ENCODE data around the gene DGKG. TPM values are rescaled to one million over a fixed set of nuclear protein-coding genes. Genes with fewer than 3 reads are reported as not detected.

Gene DGKG
- total RNA-seq, 2 donors from 2014 or later: 0.42 to 1.0 TPM

DNA sequence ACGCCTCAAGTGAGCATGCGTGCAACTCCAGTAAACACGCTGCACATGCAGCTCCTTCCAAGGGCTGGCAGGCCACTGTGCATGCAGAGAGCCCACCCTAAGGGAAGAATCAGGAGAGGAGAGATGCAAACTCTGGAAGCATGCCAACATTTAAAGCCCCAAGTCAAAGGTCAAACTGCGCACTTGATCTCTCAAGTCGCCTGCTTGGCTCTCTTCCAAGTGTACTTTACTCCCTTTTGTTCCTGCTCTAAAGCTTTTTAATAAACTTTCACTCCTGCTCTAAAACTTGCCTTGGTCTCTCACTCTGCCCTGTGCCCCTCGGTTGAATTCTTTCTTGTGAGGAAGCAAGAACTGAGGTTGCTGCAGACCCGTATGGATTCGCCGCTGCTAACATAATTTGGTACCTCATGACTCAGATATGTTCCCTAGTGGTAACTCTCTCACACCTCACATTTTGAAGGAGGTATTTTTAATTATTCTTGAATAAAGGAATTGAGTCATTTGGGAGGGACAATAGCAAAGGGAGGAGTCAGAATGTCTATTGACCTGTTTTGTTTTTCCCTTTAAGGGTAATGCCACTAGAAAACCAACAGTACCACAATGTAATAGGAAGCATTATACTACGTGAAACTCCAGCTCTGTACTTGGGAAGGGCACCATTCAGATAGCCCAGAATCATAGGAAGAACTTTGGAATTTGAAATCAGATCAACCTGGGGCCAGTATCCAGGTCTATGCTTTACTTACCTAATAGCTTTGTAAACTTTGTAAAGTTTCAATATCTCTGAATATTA is 19.6 kb upstream of the DGKG start:
- no peak for ATAC-seq (replicated peaks in 1 of 2)
- Mint-ChIP-seq H3K4me1 (ENCODE audit: low read depth) (peaks cover 44% of the 10 kb centered on the region), H3K4me3 (no peak overlapping the region), H3K27ac (no peak overlapping the region), H3K27me3 (ENCODE audit: low read depth) (peaks cover 42% of the 10 kb centered on the region), H3K36me3 (ENCODE audit: insufficient read depth in 2 of 2) (peaks cover 4% of the 10 kb centered on the region in 2 donors), H3K9me3 (peaks cover 4 to 5% of the 10 kb centered on the region in 2 donors)
- no peak for DNase-seq

GRCh38 chr3:186380622-186381380 is 18.8 kb upstream of the DGKG start:
- DNase-seq (peak in 1 of 2 donors; percentile 35), ATAC-seq (replicated peaks in 1 of 2) (peak; percentile 90 to 93)
- no peak overlapping the region for H3K27ac Mint-ChIP-seq
- H3K4me3 Mint-ChIP-seq: peak overlapping the region in 1 of 2 donors; percentile 31
- peaks cover 4 to 5% of the 10 kb centered on the region in 2 donors for H3K9me3 Mint-ChIP-seq
- peaks cover 36% of the 10 kb centered on the region for H3K4me1 Mint-ChIP-seq (ENCODE audit: low read depth)
- H3K36me3 Mint-ChIP-seq (ENCODE audit: insufficient read depth in 2 of 2): peaks cover 4% of the 10 kb centered on the region in 2 donors
- peaks cover 50% of the 10 kb centered on the region for H3K27me3 Mint-ChIP-seq (ENCODE audit: low read depth)

- peaks cover 14% of the 10 kb centered on the region for H3K4me1 Mint-ChIP-seq (ENCODE audit: low read depth)
- H3K27me3 Mint-ChIP-seq (ENCODE audit: low read depth): peaks cover 52% of the 10 kb centered on the region
- DNase-seq (no peak), ATAC-seq (replicated peaks in 1 of 2) (no peak)
- H3K9me3 Mint-ChIP-seq: peaks cover 0 to 3% of the 10 kb centered on the region in 2 donors
- H3K36me3 Mint-ChIP-seq (ENCODE audit: insufficient read depth in 2 of 2): peaks cover 2 to 4% of the 10 kb centered on the region in 2 donors
- H3K4me3 Mint-ChIP-seq: no peak overlapping the region
- H3K27ac Mint-ChIP-seq: no peak overlapping the region
Observed at GRCh38 chr3:186375443-186375842, 13.4 kb upstream of the DGKG start.

DNA sequence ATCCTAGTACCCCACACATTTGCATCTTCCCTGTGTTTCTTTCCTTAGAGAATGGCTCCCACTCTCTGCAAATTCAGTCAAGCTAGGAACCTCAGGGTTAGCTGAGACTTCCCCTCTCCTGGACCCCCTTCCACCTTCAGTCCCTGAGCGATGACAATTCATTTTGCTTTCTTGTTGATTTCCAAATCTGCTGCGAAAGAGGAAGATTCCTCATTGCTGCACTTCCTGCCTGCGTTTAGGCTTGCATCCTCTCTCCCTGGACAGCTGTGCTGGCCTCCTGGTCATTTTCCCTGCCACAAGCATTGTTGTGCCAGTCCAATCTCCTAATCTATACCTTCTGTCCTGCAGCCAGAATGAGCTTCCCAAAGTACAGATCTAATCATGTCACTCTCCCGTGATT is 12.3 kb upstream of the DGKG start:
- H3K27me3 Mint-ChIP-seq (ENCODE audit: low read depth): peaks cover 52% of the 10 kb centered on the region
- H3K36me3 Mint-ChIP-seq (ENCODE audit: insufficient read depth in 2 of 2): peaks cover 2 to 4% of the 10 kb centered on the region in 2 donors
- ATAC-seq (replicated peaks in 1 of 2) (no peak), DNase-seq (no peak)
- H3K27ac Mint-ChIP-seq: no peak overlapping the region
- H3K4me3 Mint-ChIP-seq: no peak overlapping the region
- H3K4me1 Mint-ChIP-seq (ENCODE audit: low read depth): peaks cover 12% of the 10 kb centered on the region
- H3K9me3 Mint-ChIP-seq: peaks cover 0 to 3% of the 10 kb centered on the region in 2 donors

DNA sequence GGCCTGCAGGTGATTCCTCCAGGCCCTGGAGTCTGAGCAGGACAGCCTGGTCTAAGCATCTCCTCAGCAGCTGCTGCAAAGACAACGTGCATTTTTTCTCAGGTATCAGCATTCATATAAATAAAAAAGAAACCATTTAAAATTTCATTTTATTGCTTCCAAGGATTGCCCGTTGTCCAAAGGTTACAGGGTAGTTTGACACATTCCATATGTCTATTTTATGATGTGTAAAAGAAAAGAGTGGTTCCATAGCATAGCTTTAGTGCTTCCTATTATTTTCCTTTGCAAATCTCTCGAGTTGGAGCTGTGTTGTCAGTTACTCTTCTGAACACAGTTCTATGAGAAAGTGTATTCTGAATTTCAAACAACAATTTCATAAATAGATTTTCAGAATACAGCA is 7.2 kb upstream of the DGKG start:
- ATAC-seq (replicated peaks in 1 of 2) (no peak), DNase-seq (no peak)
- H3K36me3 Mint-ChIP-seq (ENCODE audit: insufficient read depth in 2 of 2): no peaks in the 10 kb centered on the region
- H3K4me1 Mint-ChIP-seq (ENCODE audit: low read depth): no peaks in the 10 kb centered on the region
- H3K27me3 Mint-ChIP-seq (ENCODE audit: low read depth): peaks cover 33% of the 10 kb centered on the region
- no peak overlapping the region for H3K4me3 Mint-ChIP-seq
- H3K27ac Mint-ChIP-seq: no peak overlapping the region
- H3K9me3 Mint-ChIP-seq: no peaks in the 10 kb centered on the region

DNA sequence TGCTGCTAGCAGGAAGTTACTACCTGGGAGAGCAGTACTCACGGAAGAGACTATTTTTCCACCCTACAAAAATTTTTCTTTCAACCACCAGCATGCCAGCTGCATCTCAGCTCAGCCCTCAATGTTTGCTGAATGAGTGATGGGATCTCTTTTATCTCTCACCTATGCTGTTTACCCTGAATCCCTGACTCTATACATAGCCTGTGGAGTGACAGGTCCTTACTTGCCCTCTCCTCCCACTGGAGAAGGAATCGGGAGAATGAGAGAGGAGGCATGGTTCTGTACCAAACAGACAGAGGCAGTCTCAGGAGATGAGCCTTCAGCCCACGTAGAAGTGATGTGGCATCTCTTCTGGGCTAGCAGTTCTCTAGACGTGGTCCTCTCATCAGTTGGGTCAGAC is 6.7 kb upstream of the DGKG start:
- peaks cover 33% of the 10 kb centered on the region for H3K27me3 Mint-ChIP-seq (ENCODE audit: low read depth)
- H3K4me1 Mint-ChIP-seq (ENCODE audit: low read depth): no peaks in the 10 kb centered on the region
- no peaks in the 10 kb centered on the region for H3K36me3 Mint-ChIP-seq (ENCODE audit: insufficient read depth in 2 of 2)
- ATAC-seq (replicated peaks in 1 of 2): no peak
- H3K27ac Mint-ChIP-seq: no peak overlapping the region
- DNase-seq: no peak
- no peaks in the 10 kb centered on the region for H3K9me3 Mint-ChIP-seq
- no peak overlapping the region for H3K4me3 Mint-ChIP-seq

- Mint-ChIP-seq H3K4me3 (no peak overlapping the region), H3K27ac (no peak overlapping the region), H3K36me3 (ENCODE audit: insufficient read depth in 2 of 2) (no peaks in the 10 kb centered on the region), H3K27me3 (ENCODE audit: low read depth) (peaks cover 36% of the 10 kb centered on the region), H3K4me1 (ENCODE audit: low read depth) (no peaks in the 10 kb centered on the region), H3K9me3 (no peaks in the 10 kb centered on the region)
- DNase-seq: no peak
- no peak for ATAC-seq (replicated peaks in 1 of 2)
Observed at GRCh38 chr3:186368176-186368575, 6.1 kb upstream of the DGKG start.

- no peak overlapping the region for H3K27ac Mint-ChIP-seq
- no peaks in the 10 kb centered on the region for H3K9me3 Mint-ChIP-seq
- peaks cover 42% of the 10 kb centered on the region for H3K27me3 Mint-ChIP-seq (ENCODE audit: low read depth)
- H3K4me1 Mint-ChIP-seq (ENCODE audit: low read depth): no peaks in the 10 kb centered on the region
- DNase-seq (no peak), ATAC-seq (replicated peaks in 1 of 2) (no peak)
- no peaks in the 10 kb centered on the region for H3K36me3 Mint-ChIP-seq (ENCODE audit: insufficient read depth in 2 of 2)
- H3K4me3 Mint-ChIP-seq: no peak overlapping the region
Observed at GRCh38 chr3:186367631-186368030, 5.6 kb upstream of the DGKG start.

- peaks cover 52% of the 10 kb centered on the region for H3K27me3 Mint-ChIP-seq (ENCODE audit: low read depth)
- no peaks in the 10 kb centered on the region for H3K36me3 Mint-ChIP-seq (ENCODE audit: insufficient read depth in 2 of 2)
- ATAC-seq (replicated peaks in 1 of 2) (no peak), DNase-seq (no peak)
- no peaks in the 10 kb centered on the region for H3K9me3 Mint-ChIP-seq
- no peak overlapping the region for H3K4me3 Mint-ChIP-seq
- no peak overlapping the region for H3K27ac Mint-ChIP-seq
- peaks cover 9% of the 10 kb centered on the region for H3K4me1 Mint-ChIP-seq (ENCODE audit: low read depth)
Observed at GRCh38 chr3:186366206-186366605, 4.2 kb upstream of the DGKG start.

GRCh38 chr3:186365202-186365974 is 3.4 kb upstream of the DGKG start:
- Mint-ChIP-seq H3K27ac (no peak overlapping the region), H3K4me3 (no peak overlapping the region), H3K9me3 (no peaks in the 10 kb centered on the region), H3K27me3 (ENCODE audit: low read depth) (peaks cover 60% of the 10 kb centered on the region), H3K4me1 (ENCODE audit: low read depth) (peaks cover 12% of the 10 kb centered on the region), H3K36me3 (ENCODE audit: insufficient read depth in 2 of 2) (no peaks in the 10 kb centered on the region)
- ATAC-seq (replicated peaks in 1 of 2) (no peak), DNase-seq (no peak)

DNA sequence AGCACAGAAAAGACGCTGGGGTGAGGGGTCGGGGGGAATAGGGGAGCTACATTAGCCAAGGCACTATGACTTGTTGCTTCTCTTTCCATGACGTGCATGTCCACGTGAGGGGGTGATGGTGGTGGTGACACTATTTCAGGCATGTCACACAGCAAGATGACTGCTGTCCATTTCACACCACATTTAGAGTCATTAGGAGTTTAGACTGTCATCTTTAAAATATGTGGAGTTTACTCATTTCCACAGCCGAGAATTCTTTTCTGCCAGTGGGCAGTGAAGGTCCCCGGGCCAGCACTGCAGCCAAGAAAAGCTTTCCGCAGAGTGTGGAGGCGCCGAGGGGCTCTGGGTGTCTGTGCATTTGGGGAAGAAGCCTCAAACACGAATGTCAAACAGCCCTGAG is 954 bp upstream of the DGKG start:
- ATAC-seq (replicated peaks in 1 of 2) (no peak), DNase-seq (no peak)
- peaks cover 65% of the 10 kb centered on the region for H3K27me3 Mint-ChIP-seq (ENCODE audit: low read depth)
- H3K36me3 Mint-ChIP-seq (ENCODE audit: insufficient read depth in 2 of 2): no peaks in the 10 kb centered on the region
- no peak overlapping the region for H3K27ac Mint-ChIP-seq
- H3K4me3 Mint-ChIP-seq: peak overlapping the region in 1 of 2 donors; percentile 71
- peaks cover 12% of the 10 kb centered on the region for H3K4me1 Mint-ChIP-seq (ENCODE audit: low read depth)
- no peaks in the 10 kb centered on the region for H3K9me3 Mint-ChIP-seq

DNA sequence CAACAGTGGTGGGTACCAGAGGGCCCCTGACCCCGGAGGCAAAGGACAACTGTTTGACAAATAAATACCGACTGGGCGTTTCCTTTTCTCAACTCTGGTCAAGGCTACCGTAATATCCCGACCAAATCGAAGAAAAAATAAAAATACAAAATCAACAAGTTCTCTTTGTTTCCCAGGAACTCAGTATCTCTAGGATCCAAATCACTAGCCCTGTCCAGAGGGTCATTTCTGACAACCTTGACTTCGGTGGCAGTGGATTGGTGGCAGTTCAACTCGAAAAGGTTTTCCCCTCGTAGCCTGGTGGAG is 456 bp upstream of the DGKG start:
- Mint-ChIP-seq H3K27me3 (ENCODE audit: low read depth) (peaks cover 60% of the 10 kb centered on the region), H3K27ac (no peak overlapping the region), H3K9me3 (no peaks in the 10 kb centered on the region), H3K4me3 (peak overlapping the region; percentile 71 to 72), H3K36me3 (ENCODE audit: insufficient read depth in 2 of 2) (no peaks in the 10 kb centered on the region), H3K4me1 (ENCODE audit: low read depth) (peaks cover 12% of the 10 kb centered on the region)
- no peak for ATAC-seq (replicated peaks in 1 of 2)
- DNase-seq: no peak

GRCh38 chr3:186361246-186361761 is 730 bp downstream of the DGKG start:
- Mint-ChIP-seq H3K4me1 (ENCODE audit: low read depth) (peaks cover 12% of the 10 kb centered on the region), H3K27ac (no peak overlapping the region), H3K36me3 (ENCODE audit: insufficient read depth in 2 of 2) (no peaks in the 10 kb centered on the region), H3K9me3 (no peaks in the 10 kb centered on the region), H3K27me3 (ENCODE audit: low read depth) (peaks cover 64% of the 10 kb centered on the region), H3K4me3 (peak overlapping the region; percentile 71 to 72)
- peak; percentile 21 to 34 for ATAC-seq (replicated peaks in 1 of 2)
- no peak for DNase-seq

Data from activated T-cell treated with anti-CD3 and anti-CD28 coated beads, Interleukin-2, amount 50 U/mL, for 72 hours (primary cell).